Activated B cell treated with CpG ODN at 0.5 μM for 24 hours (primary cell): ENCODE measurements around the gene ABCD1. TPM values are rescaled to one million over a fixed set of nuclear protein-coding genes. Genes with fewer than 3 reads are reported as not detected.

ENCODE experiments used
- ATAC-seq: fragments of 200-7000 bp; cut with Tn5 transposase; one replicate; pipeline ENCODE4 v1.10.0; 2021; ENCODE audit warnings: low read depth, mild to moderate bottlenecking, moderate library complexity
- CTCF ChIA-PET: fragments of 350-600 bp; sonication (Branson Sonifier 250); formaldehyde crosslinking; loops from one replicate; lab custom pipeline; 2021; ENCODE audit warnings: antibody characterized with exemption; lab: Charles Lee
- POLR2A ChIA-PET: fragments of 350-600 bp; sonication (Branson Sonifier 250); formaldehyde crosslinking; loops from one replicate; lab custom pipeline; 2021; ENCODE audit warnings: antibody characterized with exemption; lab: Charles Lee
- DNase-seq: peaks from one replicate; pipeline ENCODE4 v3.0.0; 2022
- H3K27ac Mint-ChIP-seq: one replicate; pipeline ENCODE4 v1.8.0; 2020; ENCODE audit warnings: mixed read lengths
- H3K27me3 Mint-ChIP-seq: one replicate; pipeline ENCODE4 v1.8.0; 2021; ENCODE audit warnings: mixed read lengths
- H3K36me3 Mint-ChIP-seq: one replicate; pipeline ENCODE4 v1.8.0; 2021; ENCODE audit warnings: low read depth, mixed read lengths
- H3K4me1 Mint-ChIP-seq: one replicate; pipeline ENCODE4 v1.8.0; 2021; ENCODE audit warnings: mixed read lengths
- H3K4me3 Mint-ChIP-seq: one replicate; pipeline ENCODE4 v1.8.0; 2020; ENCODE audit warnings: mild to moderate bottlenecking, mixed read lengths
- H3K9me3 Mint-ChIP-seq: one replicate; pipeline ENCODE4 v1.8.0; 2020; ENCODE audit warnings: mixed read lengths
- CTCF ChIP-seq: fragments of 200-600 bp; IDR thresholded peaks from one replicate; pipeline ENCODE4 v1.8.0; 2022; ENCODE audit warnings: antibody characterized with exemption, mild to moderate bottlenecking
- intact Hi-C: fragments of 100-400 bp; cut with micrococcal nuclease; formaldehyde crosslinking; loops from one replicate; pipeline ENCODE4 v1.15.1; 2024
- total RNA-seq: library from RNA; stranded (reverse); gene quantifications from 2 replicates; pipeline ENCODE4 v1.2.3, GENCODE V29; 2022

The ABCD1 gene
- total RNA-seq, 1 donor from 2014 or later, result 2.8 TPM

GRCh38 chrX:153783378-153784013 is 58.8 kb downstream of the ABCD1 start:
- DNase-seq, result no peak
- intact Hi-C loops, result no loop called here
- Mint-ChIP-seq H3K27ac (no peak overlapping the region), H3K27me3 (peaks cover 3% of the 10 kb centered on the region), H3K4me3 (no peak overlapping the region), H3K4me1 (peaks cover 4% of the 10 kb centered on the region), H3K9me3 (no peaks in the 10 kb centered on the region), H3K36me3 (peaks cover 22% of the 10 kb centered on the region)
- ChIA-PET POLR2A (no interaction called here), CTCF (no interaction called here)
- no peak for TF ChIP-seq CTCF
- ATAC-seq, result no peak

- H3K27me3 Mint-ChIP-seq, result peaks cover 3% of the 10 kb centered on the region
- ChIA-PET CTCF (no interaction called here), POLR2A (no interaction called here)
- no peak overlapping the region for H3K4me3 Mint-ChIP-seq
- no peak for TF ChIP-seq CTCF
- H3K4me1 Mint-ChIP-seq, result peaks cover 4% of the 10 kb centered on the region
- no peaks in the 10 kb centered on the region for H3K9me3 Mint-ChIP-seq
- H3K36me3 Mint-ChIP-seq, result peaks cover 28% of the 10 kb centered on the region
- ATAC-seq (no peak), DNase-seq (no peak)
- intact Hi-C loops, result no loop called here
- H3K27ac Mint-ChIP-seq, result no peak overlapping the region
These were observed 59.8 kb downstream of the ABCD1 start for GRCh38 chrX:153784325-153784967.

DNA sequence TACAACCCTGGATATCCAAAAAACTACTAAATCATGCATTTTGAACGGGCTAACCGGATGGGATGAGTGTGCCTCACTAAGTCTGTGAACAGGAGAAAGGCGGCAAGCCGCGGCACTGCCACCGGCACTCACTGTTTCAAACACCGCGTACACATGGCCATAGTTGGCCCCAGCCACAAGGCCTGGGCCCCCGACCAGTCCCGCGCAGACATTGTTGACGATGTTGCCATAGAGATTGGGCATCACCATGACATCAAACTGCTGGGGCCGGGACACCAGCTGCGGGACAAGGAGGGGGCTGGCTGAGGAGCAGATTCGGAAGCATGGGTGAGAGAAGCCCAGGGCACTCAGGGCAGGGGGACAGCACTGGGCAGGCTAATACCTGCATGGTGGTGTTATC is 62.0 kb downstream of the ABCD1 start:
- ATAC-seq, result no peak
- Mint-ChIP-seq H3K27ac (no peak overlapping the region), H3K27me3 (no peaks in the 10 kb centered on the region), H3K36me3 (peaks cover 40% of the 10 kb centered on the region), H3K4me1 (no peaks in the 10 kb centered on the region), H3K4me3 (no peak overlapping the region), H3K9me3 (no peaks in the 10 kb centered on the region)
- DNase-seq, result no peak
- ChIA-PET POLR2A (no interaction called here), CTCF (no interaction called here)
- intact Hi-C loops, result no loop called here
- TF ChIP-seq CTCF, result no peak

DNA sequence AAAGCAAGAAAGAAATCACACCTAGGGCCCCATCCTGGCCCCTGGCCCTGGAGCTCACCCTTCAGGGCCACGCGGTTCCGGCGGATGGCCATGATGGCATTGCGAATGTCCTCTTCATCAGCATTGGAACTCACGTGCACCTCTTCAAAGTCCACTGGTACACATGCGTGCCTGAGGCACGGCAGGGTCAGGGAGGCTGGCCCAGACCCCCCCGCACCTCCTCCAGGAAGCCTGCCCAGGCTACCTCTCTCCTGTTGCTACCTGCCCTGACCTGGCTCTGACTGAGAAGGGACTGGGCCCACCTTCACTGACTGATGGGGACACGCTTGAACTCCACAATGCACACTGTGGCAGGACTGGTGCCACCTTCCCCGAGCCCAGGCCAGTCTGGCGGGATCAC is 65.0 kb downstream of the ABCD1 start:
- H3K27ac Mint-ChIP-seq, result no peak overlapping the region
- TF ChIP-seq CTCF, result no peak
- no peaks in the 10 kb centered on the region for H3K27me3 Mint-ChIP-seq
- DNase-seq, result no peak
- no peak for ATAC-seq
- intact Hi-C loops, result no loop called here
- no peaks in the 10 kb centered on the region for H3K9me3 Mint-ChIP-seq
- no peak overlapping the region for H3K4me3 Mint-ChIP-seq
- ChIA-PET POLR2A (no interaction called here), CTCF (no interaction called here)
- peaks cover 43% of the 10 kb centered on the region for H3K36me3 Mint-ChIP-seq
- H3K4me1 Mint-ChIP-seq, result peaks cover 10% of the 10 kb centered on the region

DNA sequence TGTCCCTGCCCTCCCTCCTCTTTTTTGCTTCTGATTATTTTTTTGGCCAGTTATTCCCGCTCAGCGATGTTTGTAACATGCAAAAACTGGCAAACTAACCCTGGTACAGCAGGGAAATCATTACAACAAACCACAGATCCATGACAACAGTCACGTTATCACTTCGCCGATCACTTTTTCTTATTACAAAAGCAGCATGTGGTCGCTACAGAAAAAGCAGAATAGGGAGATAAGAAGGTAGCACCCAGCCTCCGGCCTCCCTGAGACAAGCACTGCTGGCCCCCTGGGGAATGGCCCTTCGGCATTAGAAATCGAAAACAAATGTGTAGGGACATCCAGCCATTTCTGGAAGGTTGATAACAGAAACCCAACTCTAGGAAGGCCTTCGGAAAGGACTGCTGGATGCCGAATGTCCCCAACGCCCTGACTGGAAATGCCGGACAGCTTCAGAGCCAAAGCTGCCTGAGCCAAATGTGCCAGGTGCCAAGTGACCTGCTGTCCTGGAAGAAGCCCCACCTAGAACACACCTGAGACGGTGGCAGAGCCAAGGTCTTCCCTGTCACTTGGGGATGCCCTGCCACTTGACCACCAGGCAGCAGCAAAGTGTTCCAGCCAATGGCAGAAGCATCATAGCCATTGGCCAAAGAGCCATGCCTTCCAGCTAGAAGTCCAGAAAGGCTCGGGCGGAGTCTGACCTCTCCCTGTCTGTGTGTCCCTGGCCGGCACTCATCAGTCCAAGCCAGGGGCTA is 66.6 kb downstream of the ABCD1 start:
- no peaks in the 10 kb centered on the region for H3K9me3 Mint-ChIP-seq
- peaks cover 18% of the 10 kb centered on the region for H3K4me1 Mint-ChIP-seq
- no peak overlapping the region for H3K4me3 Mint-ChIP-seq
- no peak overlapping the region for H3K27ac Mint-ChIP-seq
- peaks cover 37% of the 10 kb centered on the region for H3K36me3 Mint-ChIP-seq
- CTCF ChIA-PET, result no interaction called here
- intact Hi-C loops, result no loop called here
- DNase-seq, result no peak
- POLR2A ChIA-PET, result no interaction called here
- no peak for TF ChIP-seq CTCF
- ATAC-seq, result no peak
- no peaks in the 10 kb centered on the region for H3K27me3 Mint-ChIP-seq
